H1 (cell line): ENCODE measurements around the gene MRTFA. TPM values are rescaled to one million over a fixed set of nuclear protein-coding genes. Genes with fewer than 3 reads are reported as not detected.

Experiments used
- CTCF ChIA-PET: fragments of 300-600 bp; sonication (Branson Sonifier 250); formaldehyde crosslinking; loops from one replicate; lab custom pipeline; 2021; ENCODE audit not compliant: partially characterized antibody; lab: Charles Lee
- POLR2A ChIA-PET: fragments of 300-600 bp; sonication (Branson Sonifier 250); formaldehyde crosslinking; loops from one replicate; lab custom pipeline; 2021; ENCODE audit warnings: inconsistent platforms; ENCODE audit not compliant: partially characterized antibody; lab: Charles Lee
- DNase-seq, 2 experiments: peaks; one replicate each; pipeline versions ENCODE4 v3.0.0 to v3.0.0-alpha.2; 2010 to 2022; ENCODE audit warnings: low spot score in 2 of 2, low read depth in 1 of 2, mixed read lengths in 1 of 2
- FAIRE-seq: peaks from 2 replicates; lab custom pipeline; 2011; peaks lifted over from hg19 to GRCh38; lab: Jason Lieb, UNC
- H2AFZ ChIP-seq: 2 replicates; pipeline ENCODE4 v1.8.1; 2012; ENCODE audit warnings: low read length, inconsistent platforms
- H2AK5ac ChIP-seq: 2 replicates; pipeline ENCODE4 v1.6.1; 2013; ENCODE audit warnings: low read depth, low read length
- H2BK120ac ChIP-seq: replicated peaks from 2 replicates; pipeline ENCODE3; 2013; ENCODE audit warnings: low read depth, low read length, inconsistent platforms
- H2BK12ac ChIP-seq: 2 replicates; pipeline ENCODE4 v1.6.1; 2013; ENCODE audit warnings: low read depth, low read length
- H2BK15ac ChIP-seq: 2 replicates; pipeline ENCODE4 v1.6.1; 2013; ENCODE audit warnings: low read length
- H2BK20ac ChIP-seq: 2 replicates; pipeline ENCODE4 v1.6.1; 2013; ENCODE audit warnings: low read length
- H2BK5ac ChIP-seq: 2 replicates; pipeline ENCODE4 v1.6.1; 2013; ENCODE audit warnings: low read depth, low read length
- H3K14ac ChIP-seq: 2 replicates; pipeline ENCODE4 v1.6.1; 2013; ENCODE audit warnings: inconsistent platforms; ENCODE audit not compliant: insufficient read length
- H3K18ac ChIP-seq: 2 replicates; pipeline ENCODE4 v1.6.1; 2013; ENCODE audit warnings: low read length; ENCODE audit errors: extremely low read depth
- H3K23ac ChIP-seq: 2 replicates; pipeline ENCODE4 v1.6.1; 2013; ENCODE audit warnings: inconsistent platforms; ENCODE audit not compliant: insufficient read length
- H3K23me2 ChIP-seq: 2 replicates; pipeline ENCODE4 v1.6.1; 2013; ENCODE audit warnings: low read depth, low read length
- H3K27ac ChIP-seq: 2 replicates; pipeline ENCODE4 v1.6.1; 2011; ENCODE audit warnings: low read depth, low read length, inconsistent platforms
- H3K27me3 ChIP-seq, 4 experiments: replicated peaks in 1 of 4; 1 replicate in 1 of 4; 2 replicates in 3 of 4; pipeline versions ENCODE4 v1.6.1 to v1.8.1; 2011 to 2013; ENCODE audit warnings: low read length in 3 of 4, mild to moderate bottlenecking in 3 of 4, inconsistent platforms in 2 of 4, mixed read lengths in 2 of 4, moderate library complexity in 1 of 4; ENCODE audit not compliant: control insufficient read depth in 3 of 4, insufficient read depth in 3 of 4; ENCODE audit errors: extremely low read depth in 1 of 4
- H3K36me3 ChIP-seq, 4 experiments: 2 replicates each; pipeline versions ENCODE4 v1.6.1 to v1.8.1; 2011 to 2013; ENCODE audit warnings: mild to moderate bottlenecking in 4 of 4, low read length in 3 of 4, moderate library complexity in 2 of 4, control low read depth in 1 of 4, inconsistent platforms in 1 of 4; ENCODE audit not compliant: insufficient read depth in 4 of 4, control insufficient read depth in 2 of 4
- H3K4ac ChIP-seq: replicated peaks from 2 replicates; pipeline ENCODE3; 2013; ENCODE audit warnings: low read length, low read depth, mixed read lengths, inconsistent platforms; ENCODE audit not compliant: insufficient read length
- H3K4me1 ChIP-seq, 4 experiments: replicated peaks in 1 of 4; 1 replicate in 1 of 4; 2 replicates in 3 of 4; pipeline versions ENCODE4 v1.6.1 to v1.8.1; 2011 to 2013; ENCODE audit warnings: low read length in 3 of 4, inconsistent platforms in 2 of 4, mixed read lengths in 1 of 4; ENCODE audit not compliant: insufficient read depth in 4 of 4, control insufficient read depth in 3 of 4
- H3K4me2 ChIP-seq, 2 experiments: 2 replicates each; pipeline versions ENCODE4 v1.6.1 to v1.8.1; 2011 to 2013; ENCODE audit warnings: low read depth in 2 of 2, low read length in 2 of 2, control low read depth in 1 of 2, inconsistent platforms in 1 of 2, mild to moderate bottlenecking in 1 of 2; ENCODE audit not compliant: insufficient read depth in 1 of 2
- H3K4me3 ChIP-seq, 4 experiments: fragments of 200-600, 300-600 bp in 1 of 4; sonication (generic), shearing (Covaris generic), sonication (Bioruptor Twin) in 1 of 4; 2 replicates each; pipeline versions ENCODE4 v1.5.1 to v1.8.1; 2011 to 2016; ENCODE audit warnings: low read length in 4 of 4, low read depth in 3 of 4, control low read depth in 2 of 4, inconsistent platforms in 2 of 4, mild to moderate bottlenecking in 2 of 4, mixed read lengths in 1 of 4, moderate library complexity in 1 of 4; ENCODE audit not compliant: insufficient read depth in 2 of 4; ENCODE audit errors: extremely low read depth in 1 of 4
- H3K56ac ChIP-seq: replicated peaks from 2 replicates; pipeline ENCODE3; 2013; ENCODE audit warnings: low read depth, mild to moderate bottlenecking, mixed read lengths, low read length, inconsistent platforms; ENCODE audit not compliant: insufficient read length
- H3K79me1 ChIP-seq: 2 replicates; pipeline ENCODE4 v1.6.1; 2013; ENCODE audit warnings: low read depth, low read length, control low read depth
- H3K79me2 ChIP-seq, 2 experiments: 2 replicates each; pipeline versions ENCODE4 v1.6.1 to v1.8.1; 2012 to 2013; ENCODE audit warnings: low read length in 2 of 2, mild to moderate bottlenecking in 2 of 2, inconsistent platforms in 1 of 2; ENCODE audit not compliant: insufficient read depth in 2 of 2, control insufficient read depth in 1 of 2
- H3K9ac ChIP-seq, 4 experiments: replicated peaks in 1 of 4; 1 replicate in 1 of 4; 2 replicates in 3 of 4; pipeline versions ENCODE4 v1.6.1 to v1.8.1; 2011 to 2013; ENCODE audit warnings: low read depth in 3 of 4, low read length in 3 of 4, control low read depth in 2 of 4, mild to moderate bottlenecking in 2 of 4, moderate library complexity in 2 of 4, inconsistent platforms in 1 of 4; ENCODE audit errors: extremely low read depth in 1 of 4
- H3K9me3 ChIP-seq, 2 experiments: 2 replicates each; pipeline versions ENCODE4 v1.6.1 to v1.8.1; 2012 to 2013; ENCODE audit warnings: mild to moderate bottlenecking in 2 of 2, moderate library complexity in 2 of 2, control low read depth in 1 of 2, inconsistent platforms in 1 of 2, low read depth in 1 of 2, low read length in 1 of 2, mixed read lengths in 1 of 2; ENCODE audit not compliant: insufficient read depth in 2 of 2
- H4K20me1 ChIP-seq, 2 experiments: replicated peaks in 1 of 2; 2 replicates each; pipeline versions ENCODE3 to v1.8.1; 2011 to 2013; ENCODE audit warnings: inconsistent platforms in 2 of 2, low read length in 2 of 2, mild to moderate bottlenecking in 1 of 2; ENCODE audit not compliant: insufficient read depth in 2 of 2, control insufficient read depth in 1 of 2
- H4K5ac ChIP-seq: 2 replicates; pipeline ENCODE4 v1.6.1; 2013; ENCODE audit warnings: low read length, low read depth, mixed read lengths, inconsistent platforms; ENCODE audit not compliant: insufficient read length
- H4K8ac ChIP-seq: 2 replicates; pipeline ENCODE4 v1.8.0; 2013; ENCODE audit warnings: mild to moderate bottlenecking, moderate library complexity, low read length, inconsistent platforms; ENCODE audit not compliant: insufficient read depth; ENCODE audit errors: extremely low read depth
- H4K91ac ChIP-seq: replicated peaks from 2 replicates; pipeline ENCODE3; 2013; ENCODE audit warnings: low read length, mixed read lengths, inconsistent platforms; ENCODE audit not compliant: insufficient read length
- CHD1 ChIP-seq: IDR thresholded peaks from 2 replicates; pipeline ENCODE4 v1.6.1; 2012; ENCODE audit warnings: low read depth, low read length, improper control_type of control experiment
- WGBS, 2 experiments: shearing (Covaris generic) in 1 of 2; methylation state at CpG; one replicate each; pipeline versions ENCODE4 v1.1.6 to v1.1.7; 2013 to 2015; ENCODE audit warnings: low lambda C conversion rate in 2 of 2, mixed read lengths in 2 of 2, inconsistent platforms in 1 of 2, low coverage in 1 of 2, missing lambda C conversion rate in 1 of 2; ENCODE audit not compliant: insufficient replicate concordance in 2 of 2, insufficient coverage in 1 of 2, insufficient read length in 1 of 2; ENCODE audit errors: extremely low coverage in 1 of 2, missing lambda C conversion rate in 1 of 2; 5-methylcytosine and 5-hydroxymethylcytosine counted together
- polyA plus RNA-seq, 7 experiments: library from polyadenylated mRNA; depleted of rRNA in 3 of 7; stranded (reverse) in 5 of 7; unstranded in 2 of 7; fragments of >200 nt in 5 of 7; fragments of 200-250 nt in 2 of 7; gene quantifications; 1 replicate in 5 of 7; 2 replicates in 1 of 7; 4 replicates in 1 of 7; pipeline versions ENCODE4 v1.2.1 to v1.2.3, GENCODE V29; 2011 to 2013; ENCODE audit warnings: missing spikeins in 2 of 7, mixed read lengths in 2 of 7
- total RNA-seq: library from RNA; stranded (reverse); fragmentation: NEBNext Ultra II Directional; extraction: Animal tissue kit (Norgen Biotek cat#: 25700); gene quantifications from 2 replicates; pipeline ENCODE4 v1.2.1, GENCODE V29; 2021

MRTFA gene
- total and polyA plus RNA-seq, 2 of the 8 experiments (the other 6 are each of a cell fraction or from before 2014, with no cell fraction given), result 5.4 to 37.9 TPM

- H3K36me3 ChIP-seq, result peaks cover 6 to 33% (median 21%) of the 10 kb centered on the region in 4 experiments; a peak in 7 of 8 replicates
- FAIRE-seq, result no peak
- POLR2A ChIA-PET, result interaction anchor here (1.3 kb wide), 1 partner anchor 14 kb away, joined by 4 read pairs; no protein-coding TSS in a partner anchor
These were observed 224.1 kb downstream of the MRTFA start for GRCh38 chr22:40412441-40412840.

More at GRCh38 chr22:40412441-40412840, 224.1 kb downstream of the MRTFA start:
- Histone ChIP-seq H2BK15ac (no peak overlapping the region), H4K91ac (no peak overlapping the region), H3K27ac (no peak overlapping the region), H4K8ac (no peak overlapping the region), H3K18ac (no peak overlapping the region), H3K23ac (no peak overlapping the region), H2BK20ac (no peak overlapping the region), H3K56ac (no peak overlapping the region), H2BK120ac (no peak overlapping the region), H3K4me2 (no peak overlapping the region), H4K5ac (no peak overlapping the region), H3K4me1 (no peaks in the 10 kb centered on the region; a peak in 1 of 7 replicates), H3K9ac (no peak overlapping the region), H3K4me3 (no peak overlapping the region), H3K79me1 (no peaks in the 10 kb centered on the region; the same call in 1 of the 2 replicates), H2AFZ (no peak overlapping the region), H3K27me3 (no peaks in the 10 kb centered on the region), H3K79me2 (no peaks in the 10 kb centered on the region), H3K14ac (no peak overlapping the region), H3K4ac (no peak overlapping the region), H2AK5ac (no peak overlapping the region), H4K20me1 (peaks cover 1 to 6% of the 10 kb centered on the region in 2 experiments), H2BK5ac (no peak overlapping the region), H3K23me2 (no peaks in the 10 kb centered on the region), H2BK12ac (no peak overlapping the region), H3K9me3 (no peaks in the 10 kb centered on the region)
- 100% methylated on average over 2 of the region's 2 CpGs; no CpG with 5 or more reads in 1 of the 2 experiments for WGBS, 2 experiments
- TF ChIP-seq CHD1, result no peak
- no peak for DNase-seq
- CTCF ChIA-PET, result interaction anchor here (1.2 to 1.6 kb wide), 2 partner anchors 13 to 23 kb away, joined by 3 to 7 read pairs; no protein-coding TSS in a partner anchor
